C4-2B (cell line): ENCODE results near the gene ITGAX.

Experiments used
- ZFX ChIP-seq: fragments of 450-650 bp; IDR thresholded peaks from 2 replicates; pipeline ENCODE4 v1.6.1; 2017
- TF ChIP-seq, protein P1 (sequence below): fragments of 450-650 bp; conservative IDR thresholded peaks from 2 replicates; pipeline ENCODE4 v1.5.1; 2017; ENCODE audit warnings: mild to moderate bottlenecking

DNA sequence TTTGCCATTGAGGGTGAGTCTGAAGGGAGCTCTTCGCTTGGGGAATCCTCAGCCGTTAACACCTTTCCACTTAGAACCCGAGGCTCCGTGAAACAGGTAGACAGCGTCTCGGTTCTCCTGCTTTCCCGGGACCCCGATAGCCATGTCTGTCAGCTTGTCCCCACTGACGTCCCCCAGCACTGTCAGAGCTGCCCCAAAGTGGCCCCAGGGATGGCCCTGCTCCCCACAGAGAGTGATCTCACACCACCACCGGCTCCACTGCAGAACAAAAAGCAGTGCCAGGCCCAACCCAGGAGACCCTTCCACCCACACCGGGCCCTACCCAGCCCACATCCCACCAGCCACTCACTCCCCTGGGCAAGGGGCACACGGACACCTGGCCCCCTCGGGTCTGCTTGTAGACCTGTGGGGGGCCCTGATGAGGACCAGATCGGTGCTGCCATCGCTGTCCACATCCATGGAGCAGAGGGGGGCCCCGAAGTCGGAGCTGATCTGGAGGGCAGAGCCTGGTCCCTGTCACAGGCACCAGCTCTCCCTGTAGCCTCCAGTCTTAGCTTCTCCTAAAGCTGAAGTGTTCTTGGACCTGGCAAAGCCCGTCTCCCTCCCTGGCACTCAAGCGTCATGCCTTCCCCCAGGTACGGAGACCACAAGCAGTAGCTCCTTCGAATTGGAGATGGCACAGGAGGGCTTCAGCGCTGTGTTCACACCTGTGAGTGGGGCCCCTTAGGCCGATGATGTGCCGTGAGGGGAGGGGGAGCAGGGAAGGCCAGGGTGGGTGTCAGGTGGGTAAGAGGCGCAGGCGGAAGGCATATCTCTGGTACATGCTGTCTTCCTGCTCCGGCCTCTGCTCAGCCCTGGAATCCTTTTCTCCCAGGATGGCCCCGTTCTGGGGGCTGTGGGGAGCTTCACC, 6.5 kb downstream of the ITGAX start:
- TF ChIP-seq, protein P1, sequence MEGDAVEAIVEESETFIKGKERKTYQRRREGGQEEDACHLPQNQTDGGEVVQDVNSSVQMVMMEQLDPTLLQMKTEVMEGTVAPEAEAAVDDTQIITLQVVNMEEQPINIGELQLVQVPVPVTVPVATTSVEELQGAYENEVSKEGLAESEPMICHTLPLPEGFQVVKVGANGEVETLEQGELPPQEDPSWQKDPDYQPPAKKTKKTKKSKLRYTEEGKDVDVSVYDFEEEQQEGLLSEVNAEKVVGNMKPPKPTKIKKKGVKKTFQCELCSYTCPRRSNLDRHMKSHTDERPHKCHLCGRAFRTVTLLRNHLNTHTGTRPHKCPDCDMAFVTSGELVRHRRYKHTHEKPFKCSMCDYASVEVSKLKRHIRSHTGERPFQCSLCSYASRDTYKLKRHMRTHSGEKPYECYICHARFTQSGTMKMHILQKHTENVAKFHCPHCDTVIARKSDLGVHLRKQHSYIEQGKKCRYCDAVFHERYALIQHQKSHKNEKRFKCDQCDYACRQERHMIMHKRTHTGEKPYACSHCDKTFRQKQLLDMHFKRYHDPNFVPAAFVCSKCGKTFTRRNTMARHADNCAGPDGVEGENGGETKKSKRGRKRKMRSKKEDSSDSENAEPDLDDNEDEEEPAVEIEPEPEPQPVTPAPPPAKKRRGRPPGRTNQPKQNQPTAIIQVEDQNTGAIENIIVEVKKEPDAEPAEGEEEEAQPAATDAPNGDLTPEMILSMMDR, result no peak
- TF ChIP-seq ZFX, result no peak
